ENCODE results near the gene OLIG2.

OLIG2 gene

DNA sequence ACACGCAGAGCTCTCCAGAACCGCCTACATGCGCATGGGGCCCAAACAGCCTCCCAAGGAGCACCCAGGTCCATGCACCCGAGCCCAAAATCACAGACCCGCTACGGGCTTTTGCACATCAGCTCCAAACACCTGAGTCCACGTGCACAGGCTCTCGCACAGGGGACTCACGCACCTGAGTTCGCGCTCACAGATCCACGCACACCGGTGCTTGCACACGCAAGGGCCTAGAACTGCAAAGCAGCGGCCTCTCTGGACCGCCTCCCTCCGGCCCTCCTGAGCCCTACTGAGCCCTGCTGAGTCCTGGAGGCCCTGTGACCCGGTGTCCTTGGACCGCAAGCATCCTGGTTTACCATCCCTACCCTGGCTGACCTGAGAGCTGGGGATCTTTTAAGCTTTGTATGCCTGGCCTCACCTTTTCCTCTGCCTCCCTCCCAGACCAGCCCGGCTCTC lies 8.3 kb downstream of the OLIG2 start:
- no peak for DNase-seq

DNA sequence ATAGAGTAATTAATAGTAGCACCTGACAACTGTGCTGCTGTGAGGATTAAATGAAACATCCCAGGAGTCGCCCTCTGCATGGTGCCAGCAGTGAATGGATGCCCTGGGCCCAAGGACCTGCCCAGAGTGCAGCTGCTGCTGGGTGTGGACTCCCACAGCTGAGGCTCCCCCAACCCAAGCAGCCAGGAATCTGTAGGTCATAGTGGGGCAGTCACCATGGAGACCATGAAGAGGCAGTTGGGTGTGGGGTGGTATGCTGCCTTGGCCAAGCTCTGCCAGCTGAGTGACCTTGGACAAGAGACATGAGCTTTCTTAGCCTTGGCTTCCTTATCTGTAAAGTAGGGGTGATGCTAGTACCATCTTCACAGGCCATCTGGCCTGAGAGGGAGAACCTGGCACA lies 9.4 kb downstream of the OLIG2 start:
- DNase-seq, result no peak

DNA sequence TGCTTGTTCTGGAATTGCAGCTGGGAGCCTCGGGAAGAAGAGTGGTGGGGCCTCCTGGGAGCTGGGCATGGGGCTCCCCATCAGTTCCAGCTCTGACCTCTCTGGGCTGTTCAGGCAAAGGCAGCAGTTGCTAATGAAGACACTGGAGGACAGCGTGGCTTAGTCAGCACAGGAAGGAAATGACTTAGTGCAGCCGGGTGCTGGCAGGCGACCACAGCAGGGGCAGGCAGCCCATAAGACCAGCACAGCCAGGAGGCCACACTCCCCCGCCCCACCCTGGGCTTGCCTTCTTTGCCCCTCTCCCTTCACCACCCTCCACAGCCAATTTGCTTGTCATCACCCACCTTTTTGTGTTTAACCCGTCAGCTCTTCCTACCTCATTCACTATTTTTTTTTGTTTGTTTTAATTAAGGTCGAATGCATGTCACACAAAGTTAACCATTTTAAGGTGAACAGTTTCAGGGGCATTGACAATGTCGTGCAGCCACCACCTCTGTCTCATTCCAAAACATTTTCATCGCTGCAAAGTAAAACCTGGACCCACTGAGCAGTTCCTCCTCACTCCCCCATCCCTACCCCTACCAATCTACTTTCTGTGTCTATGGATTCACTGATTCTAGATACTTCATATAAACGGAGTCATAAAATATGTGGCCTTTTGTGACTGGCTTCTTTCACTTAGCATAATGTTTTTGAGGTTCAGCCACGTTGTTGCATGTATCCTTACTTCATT lies 10.9 kb downstream of the OLIG2 start:
- no peak for DNase-seq

DNA sequence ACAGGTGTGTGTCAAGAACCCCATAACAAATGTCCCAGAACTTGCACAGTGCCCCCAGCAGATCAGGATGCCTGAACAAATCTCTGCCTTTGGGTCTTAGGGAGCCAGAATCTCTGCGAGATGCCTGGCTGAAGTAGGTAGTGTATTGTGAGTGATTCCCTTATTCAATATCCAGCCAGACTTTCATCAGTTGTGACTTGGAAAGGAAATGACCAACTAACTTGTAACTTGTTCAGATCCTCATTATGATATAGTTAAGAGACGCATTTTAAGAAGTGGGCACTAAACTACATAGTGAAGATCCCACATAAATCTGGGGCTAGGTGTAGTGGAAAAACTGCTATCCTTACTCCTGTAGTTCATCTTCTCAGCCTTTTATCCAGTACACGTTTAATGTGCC lies 11.8 kb downstream of the OLIG2 start:
- no peak for DNase-seq

DNA sequence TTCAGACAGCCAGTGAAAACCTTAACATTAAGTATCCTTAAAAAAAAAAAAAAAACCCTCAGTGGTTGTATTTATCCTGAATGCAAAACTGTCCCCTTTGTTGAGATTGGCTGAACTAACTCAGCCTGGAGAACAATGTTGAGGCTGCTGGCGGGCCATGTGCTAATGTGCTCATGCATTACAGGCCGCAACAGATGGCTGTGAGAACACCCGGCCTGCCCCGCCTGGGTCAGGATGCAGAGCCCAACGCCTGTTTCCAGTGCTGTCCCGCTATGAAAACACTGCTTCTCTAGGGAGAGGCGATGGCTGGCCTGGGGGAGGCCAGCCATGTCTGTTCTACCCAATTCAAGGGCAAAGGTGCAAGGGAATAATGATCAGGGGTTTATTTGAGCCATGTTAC lies 13.8 kb downstream of the OLIG2 start:
- DNase-seq, result no peak

DNA sequence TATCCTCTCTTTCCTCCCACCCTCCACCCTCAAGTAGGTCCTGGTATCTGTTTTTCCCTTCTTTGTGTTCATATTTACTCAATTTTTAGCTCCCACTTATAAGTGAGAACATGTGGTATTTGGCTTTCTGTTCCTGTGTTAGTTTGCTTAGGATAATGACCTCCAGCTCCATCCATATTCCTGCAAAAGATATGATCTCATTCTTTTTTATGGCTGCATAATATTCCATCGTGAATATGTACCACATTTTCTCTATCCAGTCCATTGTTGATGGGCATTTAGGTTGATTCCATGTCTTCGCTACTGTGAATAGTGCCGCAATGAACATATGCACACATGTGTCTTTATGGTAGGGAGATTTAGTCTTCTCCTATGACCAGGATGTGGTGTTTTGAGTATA lies 14.5 kb downstream of the OLIG2 start:
- DNase-seq, result no peak

DNA sequence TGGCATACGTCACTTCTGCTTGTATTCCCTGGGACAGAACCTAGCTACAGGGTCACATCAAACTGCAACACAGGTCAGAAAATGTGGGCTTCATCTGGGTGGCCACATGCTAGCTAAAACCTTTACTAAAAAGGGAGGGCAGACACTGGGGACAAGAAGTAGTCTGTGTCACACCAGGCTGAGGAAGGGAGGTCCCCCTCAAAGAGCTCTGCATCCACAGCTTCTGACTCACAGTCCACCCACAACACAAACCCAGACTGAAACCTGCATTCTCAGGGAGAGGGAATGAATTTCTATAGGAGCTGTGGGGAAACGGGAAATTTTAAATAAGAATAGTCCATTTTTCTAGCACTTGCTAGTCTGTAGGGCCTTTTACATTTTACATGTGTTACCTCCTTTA lies 16.2 kb downstream of the OLIG2 start:
- no peak for DNase-seq

DNA sequence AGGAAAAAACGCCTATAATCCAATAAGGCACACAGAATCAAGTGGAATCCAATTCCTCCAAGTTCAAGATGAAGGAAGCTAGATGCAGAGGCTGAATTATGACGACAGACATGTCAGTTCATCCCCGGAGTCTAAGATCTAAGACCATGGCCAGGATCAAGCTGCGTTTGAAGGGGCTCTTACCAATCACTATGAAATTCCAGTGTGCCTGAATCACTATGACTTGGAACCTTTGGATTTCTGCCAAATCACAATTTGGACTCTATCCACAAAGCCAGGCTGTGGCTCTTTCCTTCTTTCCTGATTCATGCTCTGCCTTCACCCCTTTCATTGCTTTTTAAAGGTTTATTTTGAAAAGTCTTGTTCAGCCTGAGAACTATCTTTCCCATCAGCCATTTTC lies 17.1 kb downstream of the OLIG2 start:
- no peak for DNase-seq

DNA sequence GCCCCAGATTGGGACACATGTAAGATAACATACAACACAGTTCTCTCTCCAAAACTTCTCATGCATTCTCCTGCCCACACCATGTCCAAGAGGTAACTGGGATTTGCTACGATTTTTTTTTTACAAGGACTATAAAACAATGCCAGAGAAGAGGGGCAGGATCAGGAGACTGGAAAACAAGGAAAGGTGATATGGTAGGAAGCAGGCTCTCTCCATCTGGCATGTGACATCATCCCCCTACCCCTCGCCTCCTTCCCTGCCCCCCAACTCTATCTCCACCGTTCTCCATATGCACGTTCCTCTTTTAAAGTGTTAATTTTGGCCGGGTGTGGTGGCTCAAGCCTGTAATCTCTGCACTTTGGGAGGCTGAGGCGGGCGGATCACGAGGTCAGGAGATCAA lies 20.7 kb downstream of the OLIG2 start:
- no peak for DNase-seq

DNA sequence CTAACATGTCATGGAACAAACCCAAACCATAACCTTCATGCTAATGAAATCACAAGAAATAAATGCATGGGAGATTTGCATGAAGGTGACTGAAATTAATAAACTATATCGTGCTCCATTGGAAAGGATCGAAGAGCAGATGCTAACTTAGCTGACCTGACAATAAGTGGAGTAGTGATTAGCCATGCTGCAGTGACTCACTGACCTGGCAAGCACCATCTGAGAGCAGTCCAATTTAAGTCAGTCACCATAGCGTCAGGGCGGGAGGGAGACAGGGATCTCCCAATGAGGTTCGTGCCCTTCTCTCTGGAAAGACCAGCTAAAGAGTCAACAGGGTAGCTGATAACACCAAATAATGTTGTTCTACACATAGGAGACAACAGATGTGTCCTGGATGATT lies 21.5 kb downstream of the OLIG2 start:
- no peak for DNase-seq

DNA sequence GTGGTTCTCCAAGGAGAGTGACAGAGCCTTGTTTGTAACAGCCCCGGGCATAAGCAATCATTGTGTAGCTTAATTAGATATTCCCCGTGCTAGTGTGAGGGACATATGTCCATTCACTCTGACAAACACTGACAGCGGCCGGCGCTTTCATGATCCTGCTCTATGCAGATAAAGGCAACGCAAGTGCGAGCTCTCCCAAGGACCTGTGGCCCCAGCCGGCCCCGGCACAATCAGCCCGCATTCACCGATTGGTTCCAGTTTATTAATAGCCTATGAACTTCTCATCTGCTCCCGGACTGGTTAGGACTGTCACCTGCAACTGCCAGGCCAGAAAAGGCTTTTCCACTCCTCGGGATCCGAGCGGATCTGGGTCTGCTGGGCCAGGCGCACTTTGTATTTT lies 26.2 kb downstream of the OLIG2 start:
- DNase-seq, result no peak

DNA sequence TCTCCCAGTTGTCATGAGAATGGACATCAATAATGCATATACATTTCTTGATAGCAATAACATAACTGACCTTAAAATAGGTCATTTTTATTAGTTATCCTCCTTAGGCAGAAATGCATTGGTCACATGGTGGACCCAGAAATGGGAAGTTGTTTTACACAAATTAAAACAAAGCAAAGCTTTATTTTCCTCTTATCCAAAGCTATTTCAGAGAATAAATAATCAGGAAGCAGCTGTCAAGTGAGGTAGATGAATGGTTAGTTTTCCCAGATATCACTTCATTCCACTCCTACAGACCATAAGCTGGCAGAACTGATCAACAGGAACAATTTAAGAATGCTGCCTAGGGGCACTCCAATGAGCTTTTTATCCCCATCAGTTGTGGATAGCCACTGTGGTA lies 28.2 kb downstream of the OLIG2 start:
- DNase-seq, result no peak

DNA sequence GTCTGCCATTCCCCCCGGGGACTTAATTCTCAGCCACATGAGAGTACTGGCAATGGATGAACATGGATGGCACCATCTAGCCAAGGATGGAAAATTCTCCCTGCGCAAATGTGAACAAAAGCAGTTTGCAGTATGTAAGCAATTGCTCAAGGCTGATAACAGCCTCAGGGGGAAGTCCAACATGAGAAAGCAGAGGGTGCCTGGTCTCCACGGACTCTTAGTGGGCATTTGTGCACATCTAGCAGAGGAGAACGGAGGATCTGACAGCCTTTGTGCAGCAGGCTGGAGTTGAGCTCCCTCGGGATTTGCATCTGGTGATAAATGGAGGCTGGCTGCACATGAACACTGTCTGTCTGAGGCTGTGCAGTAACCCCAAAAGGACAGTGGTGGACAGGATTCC lies 30.3 kb downstream of the OLIG2 start:
- DNase-seq, result no peak

DNA sequence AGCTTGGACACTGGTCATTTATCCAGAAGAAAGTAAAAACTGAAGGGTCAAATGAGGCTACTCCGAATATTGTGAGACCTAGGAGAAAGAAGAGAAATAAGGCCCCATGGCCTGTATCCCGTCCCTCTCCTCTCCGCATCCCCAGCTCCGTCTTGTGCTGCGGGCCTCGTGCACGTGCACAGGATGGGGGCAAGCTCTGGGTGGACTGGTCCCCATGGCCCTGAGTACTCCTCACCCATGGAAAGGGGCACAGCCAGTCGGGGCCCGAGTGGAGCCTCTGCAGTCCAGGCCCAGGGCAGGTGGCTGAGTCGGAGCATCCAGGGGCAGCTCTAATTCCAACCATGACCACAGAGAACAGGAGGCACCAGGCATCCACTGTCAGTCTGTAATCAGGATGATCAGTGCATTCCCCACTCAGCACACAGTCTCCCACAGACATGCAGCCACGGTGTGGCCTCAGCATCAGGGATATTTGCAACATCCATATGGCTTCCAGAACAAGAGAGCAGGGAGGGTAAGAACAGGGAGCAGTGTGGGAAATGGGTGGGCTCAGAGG lies 31.7 kb downstream of the OLIG2 start:
- DNase-seq, result no peak

DNA sequence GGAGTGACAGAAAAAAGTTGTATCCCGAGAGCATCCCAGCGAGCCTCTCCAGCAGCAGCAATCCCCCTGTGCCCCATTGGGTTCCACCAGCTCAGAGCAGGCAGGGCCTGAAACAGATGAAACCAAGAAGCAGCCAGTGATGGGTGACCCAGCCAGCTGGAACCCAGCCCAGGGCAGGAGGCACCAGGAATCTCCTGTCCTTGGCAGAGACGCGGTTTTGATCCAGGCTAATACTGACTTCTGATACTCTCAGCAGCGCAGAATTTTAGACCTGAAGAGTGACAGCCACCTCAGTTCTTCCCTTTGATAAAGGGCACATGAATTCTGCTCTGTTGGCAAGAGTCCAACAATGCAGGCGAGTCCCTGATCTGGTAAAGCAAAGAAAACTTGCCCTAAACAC lies 32.8 kb downstream of the OLIG2 start:
- DNase-seq, result no peak

DNA sequence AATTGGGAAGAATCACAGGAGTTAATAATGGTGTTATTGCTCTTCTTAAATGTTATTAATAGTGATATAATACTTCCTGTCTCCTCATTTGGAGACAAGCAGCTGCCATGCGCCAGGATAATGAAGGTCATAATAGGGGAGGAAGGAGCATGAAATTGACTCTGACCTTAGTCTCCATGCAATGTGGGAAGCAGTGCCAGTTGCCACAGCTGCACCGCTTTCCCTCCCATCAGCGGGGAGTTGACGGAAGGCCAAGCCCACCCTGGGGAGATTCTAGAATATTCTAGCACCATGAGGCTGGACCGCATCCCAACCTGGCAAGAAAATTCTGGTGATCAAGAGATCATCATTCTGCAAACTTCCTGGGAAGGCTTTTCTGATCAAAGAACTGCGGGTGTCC lies 33.2 kb downstream of the OLIG2 start:
- no peak for DNase-seq

DNA sequence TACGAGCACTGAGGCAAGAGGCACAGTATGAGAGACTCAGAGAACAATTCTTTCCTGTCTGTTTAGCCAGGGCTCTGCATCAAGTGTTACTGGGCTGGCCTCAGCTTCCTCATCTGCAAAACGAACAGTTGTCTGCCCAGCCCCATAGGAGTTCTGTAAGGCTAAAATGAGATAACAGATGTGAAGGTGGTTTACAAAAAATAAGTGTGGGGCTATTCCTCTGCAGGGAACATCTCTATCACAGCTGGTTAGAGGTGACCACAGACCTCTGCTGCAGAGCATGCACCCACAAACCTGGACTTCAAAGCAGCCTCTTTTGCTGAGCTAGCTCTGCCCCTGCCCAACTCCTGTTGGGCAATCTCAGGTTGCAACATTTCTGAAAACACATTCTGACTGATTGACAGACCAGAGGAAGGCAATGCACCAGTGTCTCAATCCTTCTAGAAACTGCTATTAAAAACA lies 33.7 kb downstream of the OLIG2 start:
- no peak for DNase-seq

DNA sequence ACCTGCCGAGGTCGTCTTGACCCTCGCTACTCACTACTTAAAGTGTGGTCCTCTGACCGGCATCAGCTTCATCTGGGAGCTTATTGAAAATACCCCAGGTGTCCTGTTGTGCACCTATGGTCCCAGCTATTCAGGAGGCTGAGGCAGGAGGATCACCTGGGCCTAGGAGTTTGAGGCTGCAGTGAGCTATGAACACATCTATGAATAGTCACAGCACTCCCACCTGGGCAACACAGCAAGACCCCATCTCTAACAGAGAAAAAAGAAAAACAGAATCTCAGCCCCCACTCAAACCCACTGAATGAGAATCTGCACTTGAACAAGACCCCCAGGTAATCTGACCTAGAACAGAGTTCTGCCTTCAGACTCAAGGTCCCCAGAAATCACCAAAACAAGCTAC lies 35.5 kb downstream of the OLIG2 start:
- no peak for DNase-seq

DNA sequence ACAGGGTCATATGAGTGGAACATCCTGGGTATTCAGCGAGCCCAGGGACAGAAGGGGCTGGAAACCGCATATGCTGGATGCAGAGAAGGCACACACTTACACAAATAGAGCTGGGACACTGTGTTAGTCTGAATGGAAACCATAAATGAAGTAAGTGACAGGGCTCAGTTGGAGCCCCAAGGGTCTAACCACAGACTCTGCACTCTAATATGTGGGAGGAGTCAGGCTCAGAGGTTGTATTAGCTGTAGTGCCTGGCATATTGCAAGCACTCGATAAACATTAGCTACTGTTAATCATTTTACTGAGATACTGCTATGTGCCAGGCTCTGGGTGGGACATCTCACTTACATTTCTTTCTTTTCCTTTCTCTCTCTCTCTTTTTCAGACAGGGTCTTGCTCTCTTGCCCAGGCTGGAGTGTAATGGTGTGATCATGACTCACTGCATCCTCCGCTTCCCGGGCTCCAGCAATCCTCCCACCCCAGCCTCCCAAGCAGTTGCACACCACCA lies 37.7 kb downstream of the OLIG2 start:
- no peak for DNase-seq

DNA sequence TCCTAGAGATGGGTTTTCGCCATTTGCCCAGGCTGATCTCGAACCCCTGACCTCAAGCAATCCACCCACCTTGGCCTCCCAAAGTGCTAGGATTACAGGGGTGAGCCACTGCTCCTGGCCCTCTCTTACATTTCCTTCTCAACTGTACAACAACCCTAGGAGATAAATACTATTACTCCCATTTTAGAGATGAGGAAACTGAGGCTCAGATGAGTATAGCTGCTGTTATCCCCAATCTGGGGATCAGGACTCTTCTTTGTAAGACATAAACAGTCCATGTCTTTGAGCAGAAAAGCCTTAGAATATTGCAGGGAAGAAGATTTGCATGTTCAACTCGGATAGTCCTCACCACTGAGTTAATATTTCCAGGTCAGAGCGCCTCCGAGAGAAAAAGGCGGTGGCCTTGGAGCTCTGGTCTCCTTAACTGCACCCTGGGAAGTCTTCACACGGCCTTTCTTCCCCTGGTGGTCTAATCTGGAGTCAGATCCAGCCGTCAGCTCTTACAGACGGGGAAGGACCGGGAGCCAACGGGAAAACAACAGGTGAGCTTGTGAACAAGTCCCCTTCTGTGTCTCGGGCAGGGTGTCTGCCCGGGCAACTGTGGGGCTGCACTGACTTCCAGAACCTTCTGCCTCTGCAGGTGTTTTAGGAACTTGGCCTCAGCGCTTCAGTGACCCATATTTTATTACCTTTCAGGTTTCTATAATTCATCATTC lies 38.3 kb downstream of the OLIG2 start:
- DNase-seq, result no peak

DNA sequence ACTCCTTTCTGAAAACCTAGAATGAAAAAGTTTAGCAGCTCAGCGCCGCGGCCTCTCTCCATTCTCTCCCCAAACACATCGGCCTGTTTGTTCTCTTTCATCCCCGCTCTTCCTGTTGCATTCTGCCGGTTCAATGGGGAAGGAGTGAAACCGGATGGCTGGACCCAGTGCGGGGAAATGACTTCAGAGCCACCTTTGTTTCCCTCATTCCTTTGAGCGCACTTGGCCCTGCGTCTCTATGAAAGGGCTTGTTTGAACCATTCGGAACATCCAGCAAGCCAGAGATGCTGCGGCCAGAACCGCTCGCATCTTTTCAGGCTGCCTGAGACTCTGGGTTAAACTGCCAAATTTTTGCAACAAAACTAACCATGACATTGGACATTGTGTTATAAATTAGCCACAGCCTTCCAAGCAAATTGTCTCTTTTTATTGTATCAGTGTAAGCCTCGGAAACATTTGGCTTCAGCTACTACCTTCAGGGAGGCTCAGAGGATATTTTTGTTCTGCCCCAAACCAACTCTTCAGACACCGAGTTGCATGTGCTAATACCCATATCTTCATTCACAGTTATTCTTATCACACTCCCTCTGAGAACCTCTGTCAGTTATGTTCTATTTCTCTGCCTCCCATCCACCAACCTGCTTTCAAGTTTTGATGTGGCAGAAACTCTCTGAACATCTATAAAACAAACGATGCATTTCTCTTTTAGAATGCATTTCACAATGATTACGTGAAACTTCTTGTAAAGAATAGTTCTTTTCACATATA lies 39.1 kb downstream of the OLIG2 start:
- DNase-seq, result no peak

DNA sequence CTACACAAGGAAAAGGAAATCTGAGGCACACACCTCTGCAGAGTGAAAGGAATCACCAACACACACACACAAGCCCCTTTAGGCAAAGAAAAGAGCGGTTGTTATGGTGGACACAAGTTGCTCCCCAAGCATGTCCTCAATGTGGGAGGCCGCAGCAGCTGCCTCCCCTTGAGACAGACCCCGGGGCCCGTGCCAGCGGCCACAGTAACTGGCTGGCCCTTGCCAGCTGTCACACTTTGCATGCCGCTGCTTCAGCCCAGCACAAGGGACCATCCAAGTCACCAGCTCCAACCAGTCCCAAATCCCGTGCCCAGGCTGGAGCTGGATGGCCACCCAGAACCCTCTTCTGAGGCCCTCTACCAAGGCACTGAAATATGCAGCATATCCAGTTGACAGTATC lies 41.3 kb downstream of the OLIG2 start:
- no peak for DNase-seq

DNA sequence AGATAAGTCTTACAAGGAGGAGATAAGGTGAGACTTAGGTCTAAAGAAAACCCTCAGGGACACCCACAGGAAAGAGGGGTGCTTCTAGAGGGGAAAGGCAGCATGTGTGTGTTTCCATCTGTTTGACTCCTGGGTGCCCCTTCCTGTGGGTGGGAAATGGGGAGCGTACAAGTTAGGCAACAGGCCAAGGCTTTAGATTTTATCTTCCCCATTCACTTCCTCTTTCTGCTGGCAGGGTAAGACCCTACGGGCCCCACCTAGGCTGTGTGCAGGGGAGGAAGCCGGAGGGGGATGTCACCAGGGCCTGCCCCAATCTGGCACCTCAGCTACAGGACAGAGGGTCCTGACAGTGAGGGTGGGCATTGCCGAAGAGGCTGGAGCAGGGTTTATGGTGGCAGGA lies 41.7 kb downstream of the OLIG2 start:
- DNase-seq, result no peak

All from activated CD8-positive, alpha-beta memory T cell treated with anti-CD3 and anti-CD28 coated beads for 24 hours (primary cell).